K562 (cell line): ENCODE results near the gene PCBP2. TPM values are rescaled to one million over a fixed set of nuclear protein-coding genes. Genes with fewer than 3 reads are reported as not detected.

Experiments used
- ATAC-seq: fragments of 200-7000 bp; cut with Tn5 transposase; 3 replicates; pipeline ENCODE4 v1.9.1; 2020; ENCODE audit warnings: moderate library complexity
- BruUV-seq: library from RNA; stranded (reverse); fragments of 400-500 nt; replicated peaks from 2 replicates; lab custom pipeline; 2021; lab: Mats Ljungman, UMichigan
- CTCF ChIA-PET: fragments of 300-600 bp; formaldehyde crosslinking; extraction: SDS; loops from one replicate; lab custom pipeline; 2021; ENCODE audit warnings: low intra/inter-chr PET ratio; lab: Yijun Ruan, JAX
- POLR2A ChIA-PET: fragments of 300-600, 350-650 bp; sonication (Branson Sonifier 250); formaldehyde crosslinking; extraction: SDS; loops from one replicate; lab custom pipeline; 2021; ENCODE audit warnings: antibody characterized with exemption, inconsistent platforms; lab: Yijun Ruan, JAX
- DNase-seq, 4 experiments: peaks; one replicate each; pipeline versions ENCODE4 v3.0.0 to v3.0.0-alpha.2; 2011 to 2018; ENCODE audit warnings: low spot score in 3 of 4, mixed read lengths in 3 of 4; ENCODE audit errors: extremely low read depth in 1 of 4
- FAIRE-seq: peaks from 2 replicates; lab custom pipeline; 2011; peaks lifted over from hg19 to GRCh38; lab: Jason Lieb, UNC
- H2AFZ ChIP-seq: 2 replicates; pipeline ENCODE4 v1.6.0; 2011; ENCODE audit warnings: low read depth, low read length, control low read depth, inconsistent platforms
- H3K27ac ChIP-seq: fragments of 200-600 bp; 3 replicates; pipeline ENCODE4 v1.8.0; 2011; ENCODE audit warnings: low read depth, mild to moderate bottlenecking, control low read depth, inconsistent platforms, low read length, moderate library complexity, mixed read lengths; ENCODE audit errors: extremely low read depth
- H3K27me3 ChIP-seq, 2 experiments: fragments of 300-600 bp in 1 of 2; 2 replicates in 1 of 2; 3 replicates in 1 of 2; pipeline versions ENCODE4 v1.6.0 to v1.8.0; 2011; ENCODE audit warnings: inconsistent platforms in 2 of 2, low read length in 2 of 2, mild to moderate bottlenecking in 1 of 2, mixed read lengths in 1 of 2, moderate library complexity in 1 of 2; ENCODE audit not compliant: control insufficient read depth in 2 of 2, insufficient read depth in 2 of 2
- H3K36me3 ChIP-seq: fragments of 300-600 bp; 3 replicates; pipeline ENCODE4 v1.8.0; 2011; ENCODE audit warnings: mild to moderate bottlenecking, low read length, inconsistent platforms; ENCODE audit not compliant: control insufficient read depth, insufficient read depth
- H3K4me1 ChIP-seq, 2 experiments: fragments of 200-600 bp in 1 of 2; replicated peaks in 1 of 2; 2 replicates in 1 of 2; 3 replicates in 1 of 2; pipeline versions ENCODE4 v1.5.1 to v1.8.0; 2011; ENCODE audit warnings: inconsistent platforms in 2 of 2, low read length in 2 of 2, mild to moderate bottlenecking in 1 of 2, mixed read lengths in 1 of 2, moderate library complexity in 1 of 2; ENCODE audit not compliant: control insufficient read depth in 2 of 2, insufficient read depth in 2 of 2
- H3K4me2 ChIP-seq: 2 replicates; pipeline ENCODE4 v1.6.1; 2011; ENCODE audit warnings: low read length, control low read depth, inconsistent platforms, mixed read lengths; ENCODE audit not compliant: insufficient read depth
- H3K4me3 ChIP-seq: fragments of 200-600 bp; sonication (generic), shearing (Covaris generic); 2 replicates; pipeline ENCODE4 v1.5.1; 2016; ENCODE audit warnings: control low read depth, inconsistent platforms
- H3K79me2 ChIP-seq: fragments of 200-600 bp; 3 replicates; pipeline ENCODE4 v1.8.0; 2011; ENCODE audit warnings: low read length, inconsistent platforms; ENCODE audit not compliant: control insufficient read depth, insufficient read depth
- H3K9ac ChIP-seq, 2 experiments: 2 replicates each; pipeline versions ENCODE4 v1.6.0 to v1.6.1; 2011; ENCODE audit warnings: low read depth in 2 of 2, low read length in 2 of 2, control low read depth in 1 of 2, inconsistent platforms in 1 of 2, mild to moderate bottlenecking in 1 of 2, mixed read lengths in 1 of 2; ENCODE audit not compliant: insufficient read depth in 1 of 2
- H3K9me1 ChIP-seq: one replicate; pipeline ENCODE4 v1.6.0; 2011; ENCODE audit warnings: inconsistent platforms, mild to moderate bottlenecking, low read length, moderate library complexity; ENCODE audit not compliant: control insufficient read depth, insufficient read depth
- H3K9me3 ChIP-seq: replicated peaks from 2 replicates; pipeline ENCODE4 v1.5.1; 2011; ENCODE audit warnings: low read depth, low read length, inconsistent platforms; ENCODE audit not compliant: control insufficient read depth, insufficient read depth
- H4K20me1 ChIP-seq: replicated peaks from 2 replicates; pipeline ENCODE4 v1.6.1; 2011; ENCODE audit warnings: low read length, inconsistent platforms, mixed read lengths; ENCODE audit not compliant: control insufficient read depth, insufficient read depth
- BRCA1 ChIP-seq, 2 experiments: fragments of 450-650 bp in 1 of 2; sonication (generic) in 1 of 2; formaldehyde crosslinking in 1 of 2; IDR thresholded peaks; 2 replicates each; pipeline versions ENCODE4 v1.5.0 to v1.6.1; 2017 to 2020; ENCODE audit warnings: mild to moderate bottlenecking in 1 of 2, missing genetic modification reagents in 1 of 2
- CC2D1A ChIP-seq: fragments of 450-650 bp; IDR thresholded peaks from 2 replicates; pipeline ENCODE4 v1.6.1; 2017; ENCODE audit warnings: mild to moderate bottlenecking
- ELF1 ChIP-seq: fragments of 200-800 bp; sonication (Bioruptor generic); IDR thresholded peaks from 2 replicates; pipeline ENCODE4 v1.6.1; 2016; ENCODE audit warnings: missing genetic modification characterization, missing compliant biosample characterization
- ELK1 ChIP-seq: sonication (generic); formaldehyde crosslinking; IDR thresholded peaks from 2 replicates; pipeline ENCODE4 v1.8.1; 2022; ENCODE audit warnings: missing genetic modification reagents
- HDGF ChIP-seq: fragments of 450-650 bp; IDR thresholded peaks from 2 replicates; pipeline ENCODE4 v1.6.1; 2016
- JUND ChIP-seq, 2 experiments: IDR thresholded peaks; 2 replicates in 1 of 2; 3 replicates in 1 of 2; pipeline ENCODE4 v1.6.1; 2011; ENCODE audit warnings: borderline replicate concordance in 2 of 2, low read depth in 2 of 2, low read length in 2 of 2, improper control_type of control experiment in 1 of 2, missing biosample characterization in 1 of 2, missing genetic modification characterization in 1 of 2, missing genetic modification reagents in 1 of 2
- MAX ChIP-seq: sonication (generic); formaldehyde crosslinking; IDR thresholded peaks from 2 replicates; pipeline ENCODE4 v1.9.0; 2022; ENCODE audit warnings: mild to moderate bottlenecking, missing genetic modification reagents
- MITF ChIP-seq: IDR thresholded peaks from 2 replicates; pipeline ENCODE4 v1.6.1; 2014; ENCODE audit warnings: antibody characterized with exemption
- NUFIP1 ChIP-seq: fragments of 450-650 bp; IDR thresholded peaks from 2 replicates; pipeline ENCODE4 v1.6.1; 2018; ENCODE audit not compliant: partially characterized antibody
- PHF8 ChIP-seq: fragments of 200-600 bp; sonication (generic); IDR thresholded peaks from 2 replicates; pipeline ENCODE4 v1.6.1; 2012; ENCODE audit warnings: mixed run types, mild to moderate bottlenecking, inconsistent platforms, low read length, moderate library complexity, borderline replicate concordance
- PTRF ChIP-seq: fragments of 450-650 bp; IDR thresholded peaks from 2 replicates; pipeline ENCODE4 v1.6.1; 2016; ENCODE audit warnings: mild to moderate bottlenecking, missing genetic modification characterization, missing compliant biosample characterization
- RBM17 ChIP-seq: fragments of 200-400 bp; formaldehyde crosslinking; IDR thresholded peaks from 2 replicates; pipeline ENCODE4 v1.6.1; 2017; ENCODE audit warnings: low read depth, mild to moderate bottlenecking, low read length, borderline replicate concordance
- TCF7 ChIP-seq: sonication (generic); IDR thresholded peaks from 2 replicates; pipeline ENCODE4 v1.6.1; 2016; ENCODE audit warnings: antibody characterized with exemption, borderline replicate concordance
- VEZF1 ChIP-seq: fragments of 200-800 bp; sonication (Bioruptor generic); IDR thresholded peaks from 2 replicates; pipeline ENCODE4 v1.6.1; 2017; ENCODE audit warnings: missing genetic modification characterization, missing compliant biosample characterization
- XRCC5 ChIP-seq: fragments of 200-400 bp; formaldehyde crosslinking; IDR thresholded peaks from 2 replicates; pipeline ENCODE4 v1.6.1; 2017; ENCODE audit warnings: low read depth, mild to moderate bottlenecking, low read length
- ZNF274 ChIP-seq: IDR thresholded peaks from 2 replicates; pipeline ENCODE4 v1.6.1; 2011; ENCODE audit warnings: low read depth, mild to moderate bottlenecking, low read length, moderate library complexity, borderline replicate concordance
- ZNF75A ChIP-seq: fragments of 450-650 bp; formaldehyde crosslinking; IDR thresholded peaks from 2 replicates; pipeline ENCODE4 v1.4.0; 2020; ENCODE audit warnings: mild to moderate bottlenecking
- WGBS: fragments of 100-300 bp; shearing (Covaris generic); methylation state at CpG from one replicate; pipeline ENCODE4 v1.1.6; 2016; ENCODE audit warnings: low coverage, mixed read lengths; ENCODE audit not compliant: insufficient coverage; ENCODE audit errors: missing lambda C conversion rate; 5-methylcytosine and 5-hydroxymethylcytosine counted together
- in situ Hi-C: fragments of 300-500 bp; cut with MboI; formaldehyde crosslinking; loops from 4 replicates; pipeline ENCODE4 v1.15.0; 2018; ENCODE audit warnings: inconsistent platforms, mixed read lengths
- intact Hi-C: fragments of 100-400 bp; cut with micrococcal nuclease; formaldehyde crosslinking; loops from 2 replicates; pipeline ENCODE4 v1.14.2; 2022
- polyA plus RNA-seq, 8 experiments: library from polyadenylated mRNA; depleted of rRNA in 4 of 8; stranded (reverse) in 5 of 8; unstranded in 3 of 8; fragments of >200 nt; fragmentation: Nextera tagmentation in 2 of 8; fragmentation: Illumina TruSeq in 1 of 8; extraction: Ambion mirVana in 2 of 8; extraction: Trizol in 1 of 8; gene quantifications; 2 replicates each; pipeline versions ENCODE4 v1.2.1 to v1.2.3, GENCODE V29; 2011 to 2014; ENCODE audit warnings: inconsistent platforms in 1 of 8, missing spikeins in 1 of 8
- total RNA-seq, 7 experiments: library from RNA; depleted of rRNA in 6 of 7; stranded (reverse); fragments of >200 nt in 6 of 7; fragmentation: Illumina TruSeq in 2 of 7; extraction: Trizol in 2 of 7; gene quantifications; 2 replicates each; pipeline versions ENCODE4 v1.2.1 to v1.2.3, GENCODE V29; 2011 to 2021; ENCODE audit warnings: low replicate concordance in 1 of 7

The PCBP2 gene
- total and polyA plus RNA-seq, 9 of the 15 experiments (the other 6 are each of a cell fraction or from before 2014, with no cell fraction given): 137 to 831 (median 328) TPM

GRCh38 chr12:53495903-53496751 is 44.2 kb downstream of the PCBP2 start:
- Histone ChIP-seq H3K27ac (no peak overlapping the region), H3K36me3 (no peaks in the 10 kb centered on the region), H3K27me3 (no peaks in the 10 kb centered on the region), H4K20me1 (no peaks in the 10 kb centered on the region), H3K79me2 (peaks cover 7% of the 10 kb centered on the region; the same call in 1 of the 3 replicates), H3K4me3 (no peak overlapping the region), H2AFZ (peak overlapping the region; percentile 41), H3K9ac (peak overlapping the region in 1 of 2 experiments; percentile 72; a peak in 1 of 4 replicates), H3K9me3 (no peaks in the 10 kb centered on the region), H3K4me2 (peak overlapping the region; percentile 36; the same call in 1 of the 2 replicates), H3K9me1 (no peaks in the 10 kb centered on the region), H3K4me1 (peaks cover 40 to 54% of the 10 kb centered on the region in 2 experiments; a peak in 4 of 5 replicates)
- in situ Hi-C loops (no loop called here), intact Hi-C loops (no loop called here)
- FAIRE-seq (peak; percentile 76), ATAC-seq (peak; percentile 11; the same call in 2 of the 3 replicates), DNase-seq (peak; percentile 56 to 84 (median 65))
- 17% methylated on average over 5 of the region's 5 CpGs for WGBS
- BruUV-seq: no TSS peak
- ChIA-PET CTCF (no interaction called here), POLR2A (interaction anchor here (0.6 to 1.2 kb wide), 4 partner anchors 8 to 41 kb away, joined by 3 to 7 read pairs (median 4); no protein-coding TSS in a partner anchor)
- TF ChIP-seq TCF7 (no peak), PTRF (tag) (no peak), ZNF274 (no peak), ZNF75A (CRISPR knock-in tag) (no peak), XRCC5 (no peak), ELK1 (CRISPR knock-in tag) (no peak), JUND (IDR thresholded peaks at IDR 0.05; ENCODE audit: borderline replicate concordance, low read depth, low read length) (no peak), JUND (tag; IDR thresholded peaks at IDR 0.05; ENCODE audit: borderline replicate concordance, low read depth, low read length) (no peak), RBM17 (no peak), ELF1 (tag) (0 out of 2 replicates have a peak, but pooled peaks have one; percentile 33), BRCA1 (IDR thresholded peaks at IDR 0.05) (no peak), BRCA1 (CRISPR knock-in tag; IDR thresholded peaks at IDR 0.05) (no peak), HDGF (0 out of 2 replicates have a peak, but pooled peaks have one; percentile 31), VEZF1 (CRISPR knock-in tag) (peak; percentile 54), NUFIP1 (no peak), MAX (CRISPR knock-in tag) (no peak), PHF8 (no peak), MITF (no peak), CC2D1A (no peak)
